HFFc6 (cell line): ENCODE data around the gene MRPL19. TPM values are rescaled to one million over a fixed set of nuclear protein-coding genes. Genes with fewer than 3 reads are reported as not detected.
A peak's percentile ranks its signal among the peaks of the same experiment; 100 is the strongest.

ENCODE experiments used
- DNase-seq: peaks from one replicate; pipeline ENCODE4 v3.0.0-alpha.2; 2018
- H3K27ac Mint-ChIP-seq: 2 replicates; pipeline ENCODE4 v1.8.0; 2020; ENCODE audit warnings: mild to moderate bottlenecking, mixed read lengths
- H3K27me3 Mint-ChIP-seq: 2 replicates; pipeline ENCODE4 v1.8.0; 2021; ENCODE audit warnings: mild to moderate bottlenecking, moderate library complexity, mixed read lengths; ENCODE audit not compliant: insufficient read depth
- H3K36me3 Mint-ChIP-seq: 2 replicates; pipeline ENCODE4 v1.8.0; 2021; ENCODE audit warnings: low read depth, mixed read lengths
- H3K4me1 Mint-ChIP-seq: 2 replicates; pipeline ENCODE4 v1.8.0; 2020; ENCODE audit warnings: low read depth, mixed read lengths
- H3K4me3 Mint-ChIP-seq: 2 replicates; pipeline ENCODE4 v1.8.0; 2020; ENCODE audit warnings: mild to moderate bottlenecking, moderate library complexity, mixed read lengths
- H3K9me3 Mint-ChIP-seq: 2 replicates; pipeline ENCODE4 v1.8.0; 2020; ENCODE audit warnings: mild to moderate bottlenecking, mixed read lengths
- CTCF ChIP-seq: fragments of 200-600 bp; sonication (generic); IDR thresholded peaks from 2 replicates; pipeline ENCODE4 v1.5.0; 2021; ENCODE audit warnings: antibody characterized with exemption, mild to moderate bottlenecking
- total RNA-seq, 6 experiments: library from RNA; stranded (reverse); fragmentation: NEBNext Ultra II Directional; extraction: Animal tissue kit (Norgen Biotek cat#: 25700); gene quantifications; 2 replicates in 1 of 6; 3 replicates in 5 of 6; pipeline ENCODE4 v1.2.3, GENCODE V29; 2021

Gene MRPL19
- total RNA-seq, 6 experiments from 2014 or later, result 61.0 to 66.1 (median 63.1) TPM

DNA sequence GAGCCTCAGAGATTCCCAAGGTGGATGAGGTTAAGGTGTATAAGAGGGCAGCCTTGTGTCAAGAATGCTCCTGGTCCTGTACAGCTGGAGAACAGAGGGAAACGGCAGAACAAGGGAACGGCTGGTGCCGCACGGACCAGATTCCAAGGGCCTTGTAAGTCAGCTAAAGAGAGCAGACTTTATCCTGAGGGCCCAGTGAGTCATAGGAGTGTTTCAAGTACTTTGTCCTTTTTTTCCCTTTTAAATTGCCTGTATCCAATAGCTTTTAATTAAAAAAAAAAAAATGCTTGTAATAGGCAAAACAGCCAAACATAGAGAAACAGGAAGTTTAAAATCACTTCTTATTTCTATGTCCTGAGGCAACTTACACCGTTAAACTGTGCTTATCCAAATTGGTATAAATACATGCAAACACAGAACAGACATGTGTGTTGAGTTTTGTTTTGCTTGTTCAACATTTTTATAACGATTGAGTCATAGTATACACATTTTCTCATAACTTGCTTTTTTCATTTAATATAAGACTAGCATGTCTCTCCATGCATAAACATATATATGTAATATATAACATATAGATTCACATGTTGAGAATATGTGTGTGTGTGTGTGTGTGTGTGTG, 43.8 kb upstream of the MRPL19 start:
- Mint-ChIP-seq H3K27ac (peak overlapping the region; percentile 96), H3K4me3 (peak overlapping the region; percentile 80), H3K36me3 (no peaks in the 10 kb centered on the region; the same call in 1 of the 2 replicates), H3K27me3 (peaks cover 2% of the 10 kb centered on the region; the same call in 1 of the 2 replicates), H3K9me3 (no peaks in the 10 kb centered on the region), H3K4me1 (peaks cover 88% of the 10 kb centered on the region)
- DNase-seq, result peak; percentile 92
- no peak for TF ChIP-seq CTCF

DNA sequence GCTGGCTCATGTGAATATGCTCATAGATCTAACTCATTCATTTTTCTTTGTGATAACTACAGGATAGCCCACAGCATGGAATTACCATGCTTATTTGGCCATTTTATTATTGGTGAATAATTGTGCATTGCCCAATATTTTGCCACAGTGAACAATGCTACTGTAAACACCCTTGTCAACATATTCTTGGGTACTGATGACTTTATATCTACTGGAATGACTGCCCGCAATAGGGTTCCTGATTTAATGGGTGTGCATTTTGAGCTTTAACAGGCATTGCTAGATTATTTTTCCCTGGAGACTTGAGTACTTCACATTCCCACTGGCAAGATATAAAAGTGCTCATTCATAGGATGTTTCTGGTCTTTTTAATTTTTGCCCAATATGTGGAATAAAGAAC, 43.1 kb upstream of the MRPL19 start:
- peak overlapping the region; percentile 80; the same call in 1 of the 2 replicates for H3K4me3 Mint-ChIP-seq
- DNase-seq, result no peak
- peaks cover 93% of the 10 kb centered on the region for H3K4me1 Mint-ChIP-seq
- no peaks in the 10 kb centered on the region for H3K9me3 Mint-ChIP-seq
- no peak for TF ChIP-seq CTCF
- peak overlapping the region; percentile 96 for H3K27ac Mint-ChIP-seq
- H3K36me3 Mint-ChIP-seq, result no peaks in the 10 kb centered on the region; the same call in 1 of the 2 replicates
- H3K27me3 Mint-ChIP-seq, result peaks cover 2% of the 10 kb centered on the region; the same call in 1 of the 2 replicates

DNA sequence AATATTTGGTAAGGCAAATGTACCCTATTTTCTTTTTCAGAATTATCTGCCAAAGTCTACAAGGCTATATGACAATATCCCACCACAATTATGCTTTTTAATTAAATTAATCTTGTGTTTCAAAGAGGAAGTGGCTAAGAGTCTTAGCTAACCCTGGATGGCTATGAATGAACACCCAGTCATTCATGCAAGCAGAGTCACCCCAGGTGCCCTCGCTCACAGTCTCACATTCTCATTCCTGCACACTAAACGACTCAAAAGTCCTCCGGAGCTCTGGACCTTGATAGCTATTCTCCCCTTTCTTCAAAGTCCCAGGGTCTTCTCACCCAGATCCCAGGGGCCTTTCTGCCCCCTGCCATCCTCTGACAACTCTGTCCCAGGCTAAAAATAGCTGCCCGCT, 42.1 kb upstream of the MRPL19 start:
- H3K36me3 Mint-ChIP-seq, result no peaks in the 10 kb centered on the region; the same call in 1 of the 2 replicates
- H3K4me1 Mint-ChIP-seq, result peaks cover 97% of the 10 kb centered on the region
- DNase-seq, result peak; percentile 28
- peak overlapping the region; percentile 80 for H3K4me3 Mint-ChIP-seq
- no peaks in the 10 kb centered on the region for H3K9me3 Mint-ChIP-seq
- peak overlapping the region; percentile 96 for H3K27ac Mint-ChIP-seq
- no peak for TF ChIP-seq CTCF
- H3K27me3 Mint-ChIP-seq, result peaks cover 2% of the 10 kb centered on the region; the same call in 1 of the 2 replicates

GRCh38 chr2:75605770-75606529, 40.6 kb upstream of the MRPL19 start:
- peak; percentile 99 for DNase-seq
- peak; percentile 74 for TF ChIP-seq CTCF
- Mint-ChIP-seq H3K27me3 (peaks cover 4% of the 10 kb centered on the region), H3K9me3 (no peaks in the 10 kb centered on the region), H3K4me3 (peak overlapping the region; percentile 80), H3K4me1 (peaks cover 90% of the 10 kb centered on the region), H3K27ac (peak overlapping the region; percentile 96), H3K36me3 (no peaks in the 10 kb centered on the region)

- Mint-ChIP-seq H3K27ac (peak overlapping the region; percentile 96), H3K4me1 (peaks cover 81% of the 10 kb centered on the region), H3K36me3 (no peaks in the 10 kb centered on the region), H3K9me3 (no peaks in the 10 kb centered on the region), H3K27me3 (peaks cover 5% of the 10 kb centered on the region), H3K4me3 (peak overlapping the region; percentile 80)
- peak; percentile 75 for DNase-seq
- TF ChIP-seq CTCF, result no peak
Observed at GRCh38 chr2:75606761-75607399, 39.7 kb upstream of the MRPL19 start.
